Panc1 (cell line): ENCODE measurements around the gene RNF111. TPM values are rescaled to one million over a fixed set of nuclear protein-coding genes. Genes with fewer than 3 reads are reported as not detected.
"Not testable (repeated sequence)": the region's sequence is repeated elsewhere in the genome, so short reads cannot be mapped to it uniquely, and the experiment has no call there.

ENCODE experiments used
- ATAC-seq: fragments of 200-7000 bp; cut with Tn5 transposase; 2 replicates; pipeline ENCODE4 v1.9.1; 2020; ENCODE audit warnings: mild to moderate bottlenecking, moderate library complexity
- BruUV-seq: library from RNA; stranded (reverse); fragments of 400-500 nt; replicated peaks from 2 replicates; lab custom pipeline; 2021; lab: Mats Ljungman, UMichigan
- CTCF ChIA-PET: fragments of 300-600 bp; sonication (Branson Sonifier 250); formaldehyde crosslinking; loops from one replicate; lab custom pipeline; 2022; ENCODE audit warnings: antibody characterized with exemption; lab: Charles Lee
- POLR2A ChIA-PET: fragments of 300-600 bp; sonication (Branson Sonifier 250); formaldehyde crosslinking; loops from one replicate; lab custom pipeline; 2022; ENCODE audit warnings: antibody characterized with exemption; lab: Charles Lee
- DNase-seq: peaks from one replicate; pipeline ENCODE4 v3.0.0-alpha.2; 2010; ENCODE audit warnings: low read depth, low spot score
- H3K27ac ChIP-seq: 2 replicates; pipeline ENCODE4 v1.5.1; 2011; ENCODE audit warnings: mild to moderate bottlenecking, low read length, inconsistent platforms
- H3K27me3 ChIP-seq: fragments of 200-500 bp; sonication (Bioruptor generic); 2 replicates; pipeline ENCODE4 v1.6.0; 2014; ENCODE audit warnings: low read length, inconsistent platforms; ENCODE audit not compliant: control insufficient read depth, insufficient read depth
- H3K36me3 ChIP-seq: fragments of 200-500 bp; sonication (Bioruptor generic); 2 replicates; pipeline ENCODE4 v1.5.1; 2014; ENCODE audit warnings: inconsistent platforms, mild to moderate bottlenecking, low read length, moderate library complexity; ENCODE audit not compliant: control insufficient read depth, insufficient read depth
- H3K4me1 ChIP-seq: 2 replicates; pipeline ENCODE4 v1.5.1; 2011; ENCODE audit warnings: inconsistent platforms, mild to moderate bottlenecking, low read length, moderate library complexity; ENCODE audit not compliant: control insufficient read depth, insufficient read depth
- H3K4me3 ChIP-seq, 2 experiments: 2 replicates each; pipeline ENCODE4 v1.5.1; 2011 to 2012; ENCODE audit warnings: low read depth in 2 of 2, low read length in 2 of 2, mild to moderate bottlenecking in 2 of 2, inconsistent platforms in 1 of 2, moderate library complexity in 1 of 2
- H3K9me3 ChIP-seq: fragments of 200-500 bp; sonication (Bioruptor generic); 2 replicates; pipeline ENCODE4 v1.5.1; 2014; ENCODE audit warnings: low read depth, mild to moderate bottlenecking, inconsistent platforms, low read length, moderate library complexity; ENCODE audit not compliant: control insufficient read depth, insufficient read depth
- POLR2AphosphoS5 ChIP-seq: IDR thresholded peaks from 2 replicates; pipeline ENCODE4 v1.6.1; 2012; ENCODE audit warnings: mild to moderate bottlenecking, low read depth, low read length, moderate library complexity
- SIN3A ChIP-seq: IDR thresholded peaks from 2 replicates; pipeline ENCODE4 v1.6.1; 2012; ENCODE audit warnings: low read depth, mild to moderate bottlenecking, low read length, moderate library complexity, borderline replicate concordance; ENCODE audit not compliant: insufficient read depth
- TCF7L2 ChIP-seq: IDR thresholded peaks from 2 replicates; pipeline ENCODE4 v1.6.1; 2011; ENCODE audit warnings: mild to moderate bottlenecking, low read depth, low read length, inconsistent platforms
- in situ Hi-C: cut with HindIII; loops from 2 replicates; pipeline ENCODE4 v1.10.0; 2016; ENCODE audit warnings: low sequenced_read_pairs, low pct_unique_long_range_greater_than_20kb
- intact Hi-C: fragments of 100-400 bp; cut with micrococcal nuclease; formaldehyde crosslinking; loops from one replicate; pipeline ENCODE4 v1.10.0; 2022; ENCODE audit not compliant: unreplicated experiment
- total RNA-seq: library from RNA; stranded (reverse); gene quantifications from one replicate; pipeline ENCODE4 v1.2.1, GENCODE V29; 2021; ENCODE audit not compliant: unreplicated experiment
- TF ChIP-seq, protein P1 (sequence below), 2 experiments: IDR thresholded peaks; 2 replicates each; pipeline ENCODE4 v1.6.1; 2011 to 2012; ENCODE audit warnings: low read depth in 2 of 2, control low read depth in 1 of 2, low read length in 1 of 2, mild to moderate bottlenecking in 1 of 2, moderate library complexity in 1 of 2; ENCODE audit not compliant: insufficient read depth in 1 of 2
- TF ChIP-seq, protein P2 (sequence below): fragments of 450-650 bp; IDR thresholded peaks from 2 replicates; pipeline ENCODE4 v1.5.1; 2017; ENCODE audit warnings: mild to moderate bottlenecking

RNF111 gene
- total RNA-seq, 1 experiment from 2014 or later: 37.2 TPM

- no TSS peak for BruUV-seq
- ChIA-PET CTCF (no interaction called here), POLR2A (no interaction called here)
- no peak overlapping the region for H3K27ac ChIP-seq
- intact Hi-C loops: no loop called here
- ATAC-seq (no peak), DNase-seq (no peak)
- H3K4me3 ChIP-seq: no peak overlapping the region
- TF ChIP-seq, protein P1, sequence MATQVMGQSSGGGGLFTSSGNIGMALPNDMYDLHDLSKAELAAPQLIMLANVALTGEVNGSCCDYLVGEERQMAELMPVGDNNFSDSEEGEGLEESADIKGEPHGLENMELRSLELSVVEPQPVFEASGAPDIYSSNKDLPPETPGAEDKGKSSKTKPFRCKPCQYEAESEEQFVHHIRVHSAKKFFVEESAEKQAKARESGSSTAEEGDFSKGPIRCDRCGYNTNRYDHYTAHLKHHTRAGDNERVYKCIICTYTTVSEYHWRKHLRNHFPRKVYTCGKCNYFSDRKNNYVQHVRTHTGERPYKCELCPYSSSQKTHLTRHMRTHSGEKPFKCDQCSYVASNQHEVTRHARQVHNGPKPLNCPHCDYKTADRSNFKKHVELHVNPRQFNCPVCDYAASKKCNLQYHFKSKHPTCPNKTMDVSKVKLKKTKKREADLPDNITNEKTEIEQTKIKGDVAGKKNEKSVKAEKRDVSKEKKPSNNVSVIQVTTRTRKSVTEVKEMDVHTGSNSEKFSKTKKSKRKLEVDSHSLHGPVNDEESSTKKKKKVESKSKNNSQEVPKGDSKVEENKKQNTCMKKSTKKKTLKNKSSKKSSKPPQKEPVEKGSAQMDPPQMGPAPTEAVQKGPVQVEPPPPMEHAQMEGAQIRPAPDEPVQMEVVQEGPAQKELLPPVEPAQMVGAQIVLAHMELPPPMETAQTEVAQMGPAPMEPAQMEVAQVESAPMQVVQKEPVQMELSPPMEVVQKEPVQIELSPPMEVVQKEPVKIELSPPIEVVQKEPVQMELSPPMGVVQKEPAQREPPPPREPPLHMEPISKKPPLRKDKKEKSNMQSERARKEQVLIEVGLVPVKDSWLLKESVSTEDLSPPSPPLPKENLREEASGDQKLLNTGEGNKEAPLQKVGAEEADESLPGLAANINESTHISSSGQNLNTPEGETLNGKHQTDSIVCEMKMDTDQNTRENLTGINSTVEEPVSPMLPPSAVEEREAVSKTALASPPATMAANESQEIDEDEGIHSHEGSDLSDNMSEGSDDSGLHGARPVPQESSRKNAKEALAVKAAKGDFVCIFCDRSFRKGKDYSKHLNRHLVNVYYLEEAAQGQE (IDR thresholded peaks at IDR 0.05; ENCODE audit: insufficient read depth in 1 of 2, low read depth in 2 of 2, low read length in 1 of 2): no peak
- TF ChIP-seq, protein P2, sequence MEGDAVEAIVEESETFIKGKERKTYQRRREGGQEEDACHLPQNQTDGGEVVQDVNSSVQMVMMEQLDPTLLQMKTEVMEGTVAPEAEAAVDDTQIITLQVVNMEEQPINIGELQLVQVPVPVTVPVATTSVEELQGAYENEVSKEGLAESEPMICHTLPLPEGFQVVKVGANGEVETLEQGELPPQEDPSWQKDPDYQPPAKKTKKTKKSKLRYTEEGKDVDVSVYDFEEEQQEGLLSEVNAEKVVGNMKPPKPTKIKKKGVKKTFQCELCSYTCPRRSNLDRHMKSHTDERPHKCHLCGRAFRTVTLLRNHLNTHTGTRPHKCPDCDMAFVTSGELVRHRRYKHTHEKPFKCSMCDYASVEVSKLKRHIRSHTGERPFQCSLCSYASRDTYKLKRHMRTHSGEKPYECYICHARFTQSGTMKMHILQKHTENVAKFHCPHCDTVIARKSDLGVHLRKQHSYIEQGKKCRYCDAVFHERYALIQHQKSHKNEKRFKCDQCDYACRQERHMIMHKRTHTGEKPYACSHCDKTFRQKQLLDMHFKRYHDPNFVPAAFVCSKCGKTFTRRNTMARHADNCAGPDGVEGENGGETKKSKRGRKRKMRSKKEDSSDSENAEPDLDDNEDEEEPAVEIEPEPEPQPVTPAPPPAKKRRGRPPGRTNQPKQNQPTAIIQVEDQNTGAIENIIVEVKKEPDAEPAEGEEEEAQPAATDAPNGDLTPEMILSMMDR: no peak
- H3K27me3 ChIP-seq: no peaks in the 10 kb centered on the region
- H3K4me1 ChIP-seq: no peaks in the 10 kb centered on the region
- in situ Hi-C loops: no loop called here
- peaks cover 16% of the 10 kb centered on the region for H3K36me3 ChIP-seq
- no peaks in the 10 kb centered on the region for H3K9me3 ChIP-seq
These were observed 133.5 kb downstream of the RNF111 start for GRCh38 chr15:59120937-59121336.

DNA sequence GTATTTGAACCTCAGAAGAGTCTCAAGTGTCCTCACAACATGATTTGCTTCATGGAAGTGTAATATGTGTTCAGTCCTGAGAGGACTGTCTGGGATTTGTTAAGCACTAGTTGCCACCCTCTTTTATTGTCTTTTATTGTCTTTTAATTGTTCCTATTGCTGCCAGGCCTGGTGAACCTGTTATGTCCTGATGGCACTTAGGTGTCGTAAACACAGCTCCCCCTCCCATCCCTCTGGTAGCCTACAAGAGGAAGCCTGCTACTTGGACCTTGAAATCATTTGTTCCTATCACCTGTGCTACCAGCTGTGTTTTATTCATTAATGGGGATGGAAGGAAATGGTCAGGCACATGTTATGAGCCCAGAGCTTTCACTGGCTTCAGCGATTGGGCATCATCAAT, 136.8 kb downstream of the RNF111 start:
- CTCF ChIA-PET: no interaction called here
- POLR2A ChIA-PET: no interaction called here
- in situ Hi-C loops (no loop called here), intact Hi-C loops (no loop called here)
- no peaks in the 10 kb centered on the region for H3K27me3 ChIP-seq
- no peak for TF ChIP-seq TCF7L2
- TF ChIP-seq, protein P2: no peak
- TF ChIP-seq SIN3A: no peak
- TF ChIP-seq, protein P1 (IDR thresholded peaks at IDR 0.05; ENCODE audit: insufficient read depth in 1 of 2, low read depth in 2 of 2, low read length in 1 of 2): no peak
- no peak for TF ChIP-seq POLR2AphosphoS5
- peaks cover 4% of the 10 kb centered on the region; the same call in 1 of the 2 replicates for H3K36me3 ChIP-seq
- no peaks in the 10 kb centered on the region for H3K9me3 ChIP-seq
- H3K27ac ChIP-seq: no peak overlapping the region
- ATAC-seq: peak; percentile 26; the same call in 1 of the 2 replicates
- no peak for DNase-seq
- H3K4me3 ChIP-seq: no peak overlapping the region
- no TSS peak for BruUV-seq
- no peaks in the 10 kb centered on the region for H3K4me1 ChIP-seq

GRCh38 chr15:59125683-59126082, 138.2 kb downstream of the RNF111 start:
- H3K4me3 ChIP-seq, DNase-seq, H3K36me3 ChIP-seq, ATAC-seq, H3K27ac ChIP-seq, H3K4me1 ChIP-seq, POLR2A ChIA-PET, H3K9me3 ChIP-seq, H3K27me3 ChIP-seq, in situ Hi-C loops, intact Hi-C loops, BruUV-seq, CTCF ChIA-PET: not testable (repeated sequence)

DNA sequence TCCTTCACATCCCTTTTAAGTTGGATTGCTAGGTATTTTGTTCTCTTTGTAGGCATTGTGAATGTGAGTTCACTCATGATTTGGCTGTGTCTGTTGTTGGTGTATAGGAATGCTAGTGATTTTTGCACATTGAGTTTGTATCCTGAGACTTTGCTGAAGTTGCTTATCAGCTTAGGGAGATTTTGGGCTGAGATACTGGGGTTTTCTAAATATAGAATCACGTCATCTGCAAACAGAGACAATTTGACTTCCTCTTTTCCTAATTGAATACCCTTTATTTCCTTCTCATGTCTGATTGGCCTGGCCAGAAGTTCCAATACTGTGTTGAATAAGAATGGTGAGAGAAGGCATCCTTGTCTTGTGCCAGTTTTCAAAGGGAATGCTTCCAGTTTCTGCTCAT, 139.8 kb downstream of the RNF111 start:
- ATAC-seq, H3K4me1 ChIP-seq, intact Hi-C loops, H3K27me3 ChIP-seq, H3K9me3 ChIP-seq, H3K4me3 ChIP-seq, H3K36me3 ChIP-seq, H3K27ac ChIP-seq, DNase-seq, in situ Hi-C loops, CTCF ChIA-PET, BruUV-seq: not testable (repeated sequence)
- POLR2A ChIA-PET: interaction anchor here (0.6 kb wide), 1 partner anchor 139 kb away, joined by 3 read pairs; no protein-coding TSS in a partner anchor
